ENCODE measurements around the gene FBLN2.

The FBLN2 gene

DNA sequence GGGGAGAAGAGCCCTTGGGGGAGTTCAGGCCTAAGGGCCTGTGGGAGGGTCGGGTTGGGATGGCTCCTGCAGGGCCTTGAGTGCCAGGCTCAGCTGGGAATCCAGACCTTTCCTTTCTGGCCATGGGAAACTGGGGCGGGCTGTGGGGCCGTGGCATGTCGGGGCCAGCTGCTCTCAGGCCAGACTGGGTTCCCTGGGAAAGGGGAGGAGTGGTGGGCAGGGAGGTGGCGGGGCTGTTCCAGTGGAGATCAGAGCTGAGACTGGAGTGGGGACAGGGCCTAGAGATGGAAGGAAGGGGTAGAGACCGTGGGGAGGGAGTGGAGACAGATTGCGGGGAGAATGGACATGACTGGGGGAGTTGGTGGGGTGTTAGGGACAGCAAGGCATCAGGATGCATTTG lies 20.3 kb downstream of the FBLN2 start:
- DNase-seq: no peak

DNA sequence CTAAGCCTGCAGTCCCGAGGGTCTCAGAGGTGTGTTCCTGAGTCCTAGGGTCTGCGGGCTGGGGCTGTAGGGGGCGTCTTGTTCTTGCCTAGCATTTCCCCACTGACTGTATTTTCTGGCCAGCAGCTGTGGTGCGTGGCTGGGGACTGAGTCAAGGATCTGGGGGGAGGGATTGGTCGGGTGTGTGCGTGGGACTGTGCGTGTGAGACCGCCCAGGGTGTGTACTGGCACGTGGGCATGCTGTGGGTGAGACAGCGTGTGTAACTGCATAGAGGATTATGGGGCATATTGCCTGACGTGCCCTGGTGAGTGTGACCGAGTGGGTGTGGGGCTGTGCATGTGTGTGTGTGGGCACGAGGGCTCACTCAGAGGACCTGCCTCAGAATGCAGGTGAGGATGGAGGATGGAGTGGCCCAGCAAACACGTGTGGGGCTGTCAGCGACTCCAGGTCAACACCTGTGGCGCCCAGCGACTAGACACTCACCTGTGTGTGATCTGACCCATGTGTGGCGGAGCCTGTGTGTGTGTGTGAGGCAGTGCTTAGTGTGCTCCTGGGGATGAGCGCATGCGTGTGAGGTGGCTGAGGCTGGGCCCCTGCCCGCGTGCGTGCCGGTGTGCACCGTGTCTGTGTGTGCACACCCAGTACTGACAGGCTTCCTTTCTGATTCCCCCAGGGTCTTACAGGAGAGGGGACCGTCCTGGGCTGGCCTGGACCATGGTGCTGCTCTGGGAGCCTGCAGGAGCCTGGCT lies 20.9 kb downstream of the FBLN2 start:
- DNase-seq: no peak

GRCh38 chr3:13570391-13571194 lies 21.7 kb downstream of the FBLN2 start:
- DNase-seq: no peak

- no peak for DNase-seq
Measured at GRCh38 chr3:13571264-13571663, 22.3 kb downstream of the FBLN2 start.

DNA sequence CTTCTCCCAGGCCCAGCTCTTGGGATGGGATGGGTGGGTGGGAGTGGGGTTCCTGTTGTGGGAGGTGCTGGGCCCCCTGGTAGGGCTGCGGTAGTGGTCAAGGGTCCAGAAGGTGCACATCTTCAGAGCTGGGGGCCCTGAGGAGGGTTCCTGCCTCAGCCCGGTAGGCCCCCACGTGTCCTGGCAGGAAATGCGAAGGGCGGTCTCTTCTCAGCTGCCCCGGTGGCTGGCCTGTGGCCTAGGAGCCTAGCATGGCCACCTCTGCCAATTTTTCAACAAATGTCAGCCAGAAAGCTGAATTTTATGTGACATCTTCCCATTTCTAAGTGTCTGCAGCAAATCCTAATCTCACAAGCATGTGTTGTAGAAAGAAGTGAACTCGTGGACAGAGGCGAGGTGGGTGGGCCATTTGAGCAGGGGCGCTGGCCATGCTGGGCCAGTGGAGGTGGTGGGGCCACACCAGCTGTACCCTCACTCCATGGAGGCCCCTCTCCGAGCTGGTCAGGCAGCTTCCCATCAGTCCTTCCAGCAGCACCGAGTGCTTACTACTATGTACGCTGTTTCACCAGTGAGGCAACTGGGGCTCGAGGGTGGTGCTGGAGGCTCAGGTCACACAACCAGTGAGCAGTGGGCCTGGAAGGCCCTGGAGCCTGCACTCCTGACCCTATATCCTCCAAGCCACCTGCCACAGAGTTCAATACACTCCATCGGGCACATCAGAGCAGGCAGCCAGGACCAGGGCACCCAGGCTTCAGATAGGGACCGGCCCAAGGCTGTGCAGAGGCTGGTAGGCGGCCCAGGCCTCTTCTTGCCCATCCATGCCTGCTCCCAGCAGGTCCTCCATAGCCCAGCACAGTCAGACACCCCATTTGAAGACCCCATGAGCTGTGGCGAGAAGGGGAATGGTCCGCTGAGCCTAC lies 23.2 kb downstream of the FBLN2 start:
- DNase-seq: no peak

DNA sequence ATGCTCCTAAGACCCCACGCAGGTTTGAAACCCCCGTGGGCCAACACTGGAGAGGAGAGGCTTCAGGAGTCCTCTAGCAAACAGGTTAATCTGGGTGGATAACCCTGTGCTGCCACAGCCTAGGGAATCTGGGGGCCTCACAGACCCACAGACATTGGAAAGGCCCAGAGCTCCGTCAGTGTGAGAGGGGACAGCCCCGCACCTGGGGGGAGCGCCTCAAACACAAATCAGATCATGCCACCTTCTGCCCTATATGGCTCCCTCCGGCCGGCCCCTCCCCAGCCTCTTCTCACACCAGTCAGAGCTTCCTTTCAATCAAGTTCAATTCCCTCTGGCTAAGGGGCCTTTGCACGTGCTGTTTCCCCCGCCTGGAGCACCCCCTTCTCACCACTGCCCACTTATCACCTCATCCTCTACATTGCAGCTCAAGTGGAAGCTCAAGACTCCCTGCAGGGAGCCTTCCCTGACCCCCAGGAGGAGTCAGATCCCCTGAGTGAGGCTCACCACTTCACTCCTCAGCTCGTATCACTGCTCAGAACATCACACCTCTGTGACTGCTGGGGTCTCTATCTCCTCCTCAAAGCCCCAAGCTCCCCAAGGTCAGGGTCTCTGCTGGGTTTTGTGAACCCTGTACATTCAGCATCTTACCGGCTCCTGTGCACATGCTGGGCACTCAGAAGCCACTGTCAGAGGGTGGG lies 24.1 kb downstream of the FBLN2 start:
- no peak for DNase-seq

GRCh38 chr3:13574083-13574797 lies 25.3 kb downstream of the FBLN2 start:
- DNase-seq: no peak

DNA sequence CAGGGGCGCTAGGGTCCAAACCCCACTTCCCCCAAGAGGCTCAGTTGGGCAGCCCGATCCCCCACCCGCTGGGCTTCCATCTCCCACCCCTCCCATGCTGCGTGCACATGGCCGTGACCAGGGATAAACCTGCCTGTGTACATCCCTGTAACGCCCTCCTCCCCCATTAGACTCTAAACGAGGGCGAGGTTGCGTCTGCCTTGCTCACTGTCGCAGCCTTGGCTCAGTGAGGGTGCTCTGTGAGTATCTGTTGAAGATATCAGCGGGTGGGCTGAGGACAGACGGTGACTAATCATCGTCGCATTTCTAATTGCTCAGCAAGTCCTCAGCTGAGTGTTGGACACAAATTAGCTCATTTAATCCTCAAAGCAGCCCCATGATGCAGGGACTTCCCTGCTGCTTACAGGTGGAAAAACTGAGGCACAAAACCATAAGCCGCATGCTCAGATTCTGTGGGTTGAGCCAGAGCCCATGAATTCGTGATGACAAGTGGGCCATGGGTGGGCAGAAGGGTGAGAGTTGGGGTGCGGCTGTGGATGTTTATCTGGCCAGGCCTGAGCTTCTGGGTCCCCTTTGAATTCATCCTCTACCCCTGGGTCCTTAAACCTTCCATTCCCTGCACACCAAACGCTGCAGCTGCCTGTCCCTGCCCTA lies 26.0 kb downstream of the FBLN2 start:
- DNase-seq: no peak

GRCh38 chr3:13575459-13576061 lies 26.6 kb downstream of the FBLN2 start:
- DNase-seq: no peak

- DNase-seq: no peak
Measured at GRCh38 chr3:13577181-13578121, 28.5 kb downstream of the FBLN2 start.

DNA sequence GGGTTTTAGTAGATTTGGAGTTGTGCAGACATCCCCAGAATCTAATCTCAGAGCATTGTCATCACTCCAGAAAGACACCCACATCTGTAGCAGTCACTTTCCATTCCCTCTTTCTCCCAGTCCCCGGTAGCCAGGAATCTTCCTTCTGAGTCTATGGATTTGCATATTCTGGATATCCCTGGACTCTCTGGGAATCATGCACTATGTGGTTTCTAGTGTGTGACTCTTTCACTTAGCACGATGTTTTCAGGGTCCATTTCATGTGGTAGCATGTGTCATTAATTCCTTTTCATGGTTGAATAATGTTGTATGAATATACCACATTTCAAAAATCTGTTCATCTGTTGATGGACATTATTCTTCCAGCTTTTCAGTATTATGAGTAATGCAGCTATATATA lies 29.3 kb downstream of the FBLN2 start:
- DNase-seq: no peak

DNA sequence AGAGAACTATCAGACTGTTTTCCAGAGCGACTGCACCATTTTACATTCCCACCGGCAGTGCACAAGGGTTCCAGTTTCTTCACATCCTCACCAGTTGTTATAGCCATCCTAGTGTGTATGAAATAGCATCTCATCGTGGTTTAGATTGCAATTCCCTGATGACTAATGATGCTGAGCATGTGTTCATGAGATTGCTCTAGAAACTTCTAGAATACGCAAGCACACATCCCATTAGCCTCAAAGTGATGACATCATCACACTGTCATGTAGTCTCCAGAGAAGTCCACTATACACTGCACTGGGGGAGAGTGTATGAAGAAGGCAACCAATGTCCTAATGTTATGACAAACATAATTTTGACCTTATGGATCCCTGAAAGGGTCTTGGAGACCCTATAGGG lies 30.1 kb downstream of the FBLN2 start:
- DNase-seq: no peak

DNA sequence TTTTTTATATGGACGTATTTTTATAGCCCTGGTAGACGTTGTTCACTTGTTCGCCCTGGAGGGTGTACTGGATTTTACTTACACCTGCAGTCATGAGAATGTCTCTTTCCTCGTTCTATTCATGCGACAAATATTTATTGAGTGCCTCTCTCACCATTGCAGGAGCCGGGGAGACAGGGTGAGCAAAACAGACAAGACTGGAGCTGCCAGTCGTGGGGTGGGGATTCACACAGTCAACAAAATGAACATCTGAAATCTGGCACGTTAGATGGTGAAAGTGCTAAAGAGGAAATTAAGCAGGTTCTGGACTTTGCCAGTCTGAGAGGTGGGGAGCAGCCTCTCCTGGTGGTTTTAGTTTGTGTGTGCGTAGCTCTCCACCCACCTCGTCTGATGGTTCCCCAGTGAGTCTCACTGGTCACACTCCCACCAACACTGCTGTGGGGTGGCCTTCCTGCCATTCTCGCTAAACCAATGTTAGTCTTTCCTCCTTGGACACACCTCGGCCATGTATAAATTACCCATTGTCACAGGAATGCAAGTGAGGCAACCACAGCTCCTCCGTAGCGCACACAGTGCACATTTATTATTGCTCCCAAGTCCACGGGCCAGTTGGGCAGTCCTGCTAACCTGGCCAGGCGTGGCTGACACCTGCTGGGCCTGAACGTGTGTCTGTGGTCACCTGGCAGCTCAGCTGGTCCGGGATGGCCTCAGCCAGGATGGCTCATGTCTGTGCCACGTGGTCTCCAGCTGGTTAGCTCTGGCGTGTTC lies 31.5 kb downstream of the FBLN2 start:
- DNase-seq: no peak

GRCh38 chr3:13581485-13582365 lies 32.8 kb downstream of the FBLN2 start:
- DNase-seq: no peak

DNA sequence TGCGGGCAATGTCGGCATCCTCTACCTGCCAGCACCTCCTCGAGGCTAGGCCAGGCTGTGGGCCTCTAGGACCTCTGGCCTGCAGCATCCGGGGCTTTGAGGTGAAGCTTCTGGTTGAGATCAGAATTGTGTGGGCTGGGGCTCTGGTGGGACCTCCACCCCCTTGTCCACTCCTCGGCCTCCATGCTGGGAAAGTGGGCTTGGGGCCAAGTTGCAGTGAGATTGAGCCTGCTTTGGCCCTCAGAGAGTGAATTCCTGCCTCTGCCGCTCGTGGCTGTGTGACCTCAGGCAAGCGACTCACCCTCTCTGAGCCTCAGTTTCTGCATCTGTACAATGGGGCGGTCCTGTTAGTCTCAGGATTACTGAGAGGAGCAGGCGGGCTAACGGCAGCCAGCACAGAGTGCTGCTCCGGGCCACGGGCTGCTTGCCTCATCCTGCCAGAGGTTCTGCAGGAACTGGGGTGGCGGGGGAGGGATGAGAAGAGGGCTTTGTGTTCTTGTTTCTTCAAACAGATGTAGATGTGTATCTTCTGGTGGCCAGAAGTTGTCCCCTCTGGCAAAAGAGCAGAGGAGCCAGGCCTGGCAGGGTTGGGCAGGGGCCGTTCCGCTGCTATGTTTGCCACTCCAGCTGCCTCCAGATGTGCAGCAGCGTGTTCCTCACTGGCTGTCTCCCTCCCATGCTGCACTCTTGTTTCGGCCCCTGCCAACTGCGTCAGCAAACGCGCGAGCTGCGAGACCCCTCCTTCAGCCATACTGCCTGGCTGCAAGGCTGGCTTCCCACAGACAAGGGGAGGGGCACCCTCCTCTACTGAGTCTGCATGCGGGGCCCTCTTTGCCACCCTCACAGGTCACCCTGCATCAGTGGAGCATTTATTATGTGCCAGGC lies 33.7 kb downstream of the FBLN2 start:
- DNase-seq: no peak

DNA sequence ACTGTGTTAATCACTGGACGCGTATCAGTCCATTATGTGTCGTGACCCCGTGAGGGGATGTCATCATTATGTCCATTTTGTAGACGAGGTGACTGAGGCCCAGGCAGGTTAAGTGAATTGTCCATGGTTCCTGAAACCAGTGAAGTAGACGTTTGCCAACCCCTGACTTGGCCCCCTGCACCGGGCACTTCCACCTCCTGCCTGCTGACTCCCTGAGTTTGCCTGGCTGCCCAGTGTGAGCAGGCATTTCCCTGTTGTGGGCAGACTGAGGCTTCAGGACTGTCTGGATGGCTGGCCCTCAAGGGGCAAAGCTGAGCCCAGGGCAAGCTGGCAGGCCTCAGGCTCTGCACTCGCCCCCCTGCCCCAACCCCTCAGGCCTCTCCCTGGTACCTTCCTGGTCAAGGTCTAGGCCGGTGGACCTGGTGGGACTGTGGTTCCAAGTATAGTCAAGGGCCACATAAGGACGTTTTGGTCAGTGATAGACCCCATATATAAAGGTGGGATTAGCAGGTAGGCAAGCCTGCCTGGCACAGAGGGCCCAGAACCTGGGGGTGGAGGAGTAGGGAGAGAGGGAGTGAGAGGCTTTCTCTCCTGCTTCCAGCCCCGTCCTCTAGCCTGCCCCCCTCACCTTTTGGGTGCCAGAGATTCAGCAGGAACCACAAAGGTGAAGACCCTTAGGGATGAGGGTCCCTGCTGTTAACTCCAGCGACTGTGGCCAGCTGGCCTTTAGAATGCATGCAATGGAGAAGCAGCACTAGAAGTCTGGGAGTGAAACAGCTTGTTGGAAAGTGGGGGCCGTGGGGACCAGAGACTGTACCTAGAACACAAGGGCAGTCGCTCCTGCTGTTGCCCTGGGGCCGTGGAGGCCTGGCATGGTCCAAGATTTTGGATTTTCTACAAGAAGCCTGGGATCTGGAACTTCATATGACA lies 34.6 kb downstream of the FBLN2 start:
- no peak for DNase-seq
